IMR-90 (cell line): Measurements from ENCODE around the gene PDE4B. TPM values are rescaled to one million over a fixed set of nuclear protein-coding genes. Genes with fewer than 3 reads are reported as not detected.

Experiments used
- ATAC-seq: fragments of 200-7000 bp; cut with Tn5 transposase; 2 replicates; pipeline ENCODE4 v1.9.1; 2020; ENCODE audit warnings: low read depth, mild to moderate bottlenecking, moderate library complexity
- BruUV-seq: library from RNA; stranded (reverse); fragments of 400-500 nt; replicated peaks from 2 replicates; lab custom pipeline; 2021; lab: Mats Ljungman, UMichigan
- CTCF ChIA-PET: fragments of 300-600 bp; formaldehyde crosslinking; extraction: SDS; loops from one replicate; lab custom pipeline; 2021; ENCODE audit warnings: antibody characterized with exemption; lab: Yijun Ruan, JAX
- POLR2A ChIA-PET: fragments of 300-600 bp; sonication (Branson Sonifier 250); formaldehyde crosslinking; loops from one replicate; lab custom pipeline; 2022; ENCODE audit warnings: antibody characterized with exemption; ENCODE audit not compliant: unreplicated experiment; lab: Charles Lee
- DNase-seq: peaks from one replicate; pipeline ENCODE4 v3.0.0; 2013
- H2AFZ ChIP-seq: replicated peaks from 2 replicates; pipeline ENCODE3; 2013; ENCODE audit warnings: low read length, mild to moderate bottlenecking; ENCODE audit not compliant: poor library complexity
- H2AK5ac ChIP-seq: 2 replicates; pipeline ENCODE4 v1.6.1; 2013; ENCODE audit warnings: low read depth, low read length, inconsistent platforms
- H2AK9ac ChIP-seq: replicated peaks from 2 replicates; pipeline ENCODE3; 2013; ENCODE audit warnings: mild to moderate bottlenecking, low read depth, low read length, moderate library complexity; ENCODE audit not compliant: poor library complexity
- H2BK120ac ChIP-seq: 2 replicates; pipeline ENCODE4 v1.6.1; 2013; ENCODE audit warnings: low read depth, low read length, inconsistent platforms
- H2BK15ac ChIP-seq: 3 replicates; pipeline ENCODE4 v1.6.1; 2013; ENCODE audit warnings: low read depth, low read length, inconsistent platforms
- H2BK20ac ChIP-seq: 2 replicates; pipeline ENCODE4 v1.6.1; 2013; ENCODE audit warnings: low read depth, mild to moderate bottlenecking, inconsistent platforms, low read length, moderate library complexity
- H2BK5ac ChIP-seq: 2 replicates; pipeline ENCODE4 v1.6.1; 2013; ENCODE audit warnings: mild to moderate bottlenecking, low read depth, low read length, inconsistent platforms; ENCODE audit not compliant: poor library complexity, severe bottlenecking
- H3K14ac ChIP-seq: replicated peaks from 2 replicates; pipeline ENCODE4 v1.6.1; 2013; ENCODE audit warnings: low read depth, low read length, inconsistent platforms
- H3K18ac ChIP-seq: 2 replicates; pipeline ENCODE4 v1.6.1; 2013; ENCODE audit warnings: low read depth, low read length, control low read depth
- H3K23ac ChIP-seq: 2 replicates; pipeline ENCODE4 v1.6.1; 2013; ENCODE audit warnings: low read depth, low read length, inconsistent platforms
- H3K27ac ChIP-seq: 2 replicates; pipeline ENCODE4 v1.5.1; 2013; ENCODE audit warnings: mild to moderate bottlenecking, control low read depth, low read length; ENCODE audit not compliant: insufficient read depth
- H3K27me3 ChIP-seq: 2 replicates; pipeline ENCODE4 v1.6.1; 2013; ENCODE audit warnings: low read length; ENCODE audit not compliant: control insufficient read depth, insufficient read depth
- H3K36me3 ChIP-seq: 2 replicates; pipeline ENCODE4 v1.6.1; 2013; ENCODE audit warnings: low read length, mixed read lengths; ENCODE audit not compliant: control insufficient read depth, insufficient read depth
- H3K4ac ChIP-seq: 2 replicates; pipeline ENCODE4 v1.6.1; 2013; ENCODE audit warnings: low read depth, low read length, inconsistent platforms
- H3K4me1 ChIP-seq: 2 replicates; pipeline ENCODE4 v1.6.1; 2013; ENCODE audit warnings: low read length, mixed read lengths; ENCODE audit not compliant: control insufficient read depth, insufficient read depth
- H3K4me2 ChIP-seq: 2 replicates; pipeline ENCODE4 v1.6.1; 2013; ENCODE audit warnings: low read depth, mild to moderate bottlenecking, control low read depth, low read length, moderate library complexity
- H3K4me3 ChIP-seq: 2 replicates; pipeline ENCODE4 v1.5.1; 2013; ENCODE audit warnings: low read depth, mild to moderate bottlenecking, control low read depth, low read length, moderate library complexity; ENCODE audit not compliant: insufficient read depth
- H3K56ac ChIP-seq: 2 replicates; pipeline ENCODE4 v1.6.1; 2013; ENCODE audit warnings: low read length, inconsistent platforms; ENCODE audit not compliant: insufficient read depth; ENCODE audit errors: extremely low read depth
- H3K79me1 ChIP-seq, 2 experiments: 2 replicates each; pipeline ENCODE4 v1.6.1; 2013; ENCODE audit warnings: low read length in 2 of 2, inconsistent platforms in 1 of 2, low read depth in 1 of 2
- H3K9ac ChIP-seq: 2 replicates; pipeline ENCODE4 v1.6.1; 2013; ENCODE audit warnings: low read depth, low read length, control low read depth
- H3K9me1 ChIP-seq: 2 replicates; pipeline ENCODE4 v1.6.1; 2013; ENCODE audit warnings: low read length, inconsistent platforms; ENCODE audit not compliant: insufficient read depth
- H3K9me3 ChIP-seq: 2 replicates; pipeline ENCODE4 v1.6.1; 2013; ENCODE audit warnings: low read length; ENCODE audit not compliant: control insufficient read depth, insufficient read depth
- H4K20me1 ChIP-seq: 2 replicates; pipeline ENCODE4 v1.6.1; 2013; ENCODE audit warnings: low read length, inconsistent platforms; ENCODE audit not compliant: insufficient read depth
- H4K5ac ChIP-seq: 2 replicates; pipeline ENCODE4 v1.6.1; 2013; ENCODE audit warnings: mild to moderate bottlenecking, low read depth, low read length, control low read depth
- H4K8ac ChIP-seq, 2 experiments: 2 replicates each; pipeline ENCODE4 v1.6.1; 2013; ENCODE audit warnings: low read depth in 2 of 2, low read length in 2 of 2, control low read depth in 1 of 2, inconsistent platforms in 1 of 2
- H4K91ac ChIP-seq: 2 replicates; pipeline ENCODE4 v1.6.1; 2013; ENCODE audit warnings: low read depth, low read length, inconsistent platforms; ENCODE audit not compliant: insufficient read depth
- BHLHE40 ChIP-seq: fragments of 150-350 bp; IDR thresholded peaks from 2 replicates; pipeline ENCODE4 v1.6.1; 2016; ENCODE audit warnings: mild to moderate bottlenecking, low read depth, low read length
- ELK1 ChIP-seq: fragments of 150-350 bp; IDR thresholded peaks from 2 replicates; pipeline ENCODE4 v1.6.1; 2016; ENCODE audit warnings: low read depth, mild to moderate bottlenecking, low read length, moderate library complexity, borderline replicate concordance
- MXI1 ChIP-seq: IDR thresholded peaks from 2 replicates; pipeline ENCODE4 v1.6.1; 2012; ENCODE audit warnings: low read depth, mild to moderate bottlenecking, low read length, moderate library complexity, borderline replicate concordance
- NFE2L2 ChIP-seq: fragments of 150-350 bp; IDR thresholded peaks from 2 replicates; pipeline ENCODE4 v1.6.1; 2016; ENCODE audit warnings: low read depth, mild to moderate bottlenecking, low read length
- RCOR1 ChIP-seq: IDR thresholded peaks from 2 replicates; pipeline ENCODE4 v1.6.1; 2012; ENCODE audit warnings: mild to moderate bottlenecking, low read length, improper control_type of control experiment; ENCODE audit not compliant: insufficient replicate concordance
- USF2 ChIP-seq: fragments of 150-350 bp; IDR thresholded peaks from 2 replicates; pipeline ENCODE4 v1.6.1; 2017; ENCODE audit warnings: mild to moderate bottlenecking, antibody characterized with exemption, low read length, low read depth
- dilution Hi-C: fragments of 300-500 bp; cut with HindIII; formaldehyde crosslinking; loops from one replicate; pipeline ENCODE4 v1.14.3; 2018; ENCODE audit warnings: low sequenced_read_pairs; ENCODE audit not compliant: unreplicated experiment
- in situ Hi-C: fragments of 300-500 bp; cut with MboI; formaldehyde crosslinking; loops from 3 replicates; pipeline ENCODE4 v1.14.3; 2019; ENCODE audit warnings: low sequenced_read_pairs, inconsistent platforms, mixed read lengths
- intact Hi-C: fragments of 100-400 bp; cut with micrococcal nuclease; formaldehyde crosslinking; loops from 2 replicates; pipeline ENCODE4 v1.10.0; 2022
- polyA plus RNA-seq, 3 experiments: library from polyadenylated mRNA; depleted of rRNA; stranded (reverse); fragments of >200 nt; gene quantifications; 2 replicates each; pipeline ENCODE4 v1.2.3, GENCODE V29; 2012; ENCODE audit warnings: low replicate concordance in 1 of 3
- total RNA-seq: library from RNA; depleted of rRNA; stranded (reverse); fragments of >200 nt; gene quantifications from 2 replicates; pipeline ENCODE4 v1.2.3, GENCODE V29; 2012

The PDE4B gene
- total and polyA plus RNA-seq, 2 of the 4 experiments (the other 2 are of a cell fraction): 5.8 to 21.3 TPM

GRCh38 chr1:65762081-65762862 is 30.4 kb upstream of the PDE4B start (continued):
- no peak for TF ChIP-seq MXI1

GRCh38 chr1:65764052-65764451 is 28.6 kb upstream of the PDE4B start:
- dilution Hi-C loops (no loop called here), intact Hi-C loops (no loop called here), in situ Hi-C loops (no loop called here)
- H3K4me1 ChIP-seq: no peaks in the 10 kb centered on the region
- ChIA-PET POLR2A (no interaction called here), CTCF (no interaction called here)
- no peaks in the 10 kb centered on the region for H4K20me1 ChIP-seq
- H3K4me3 ChIP-seq: no peak overlapping the region
- no peak overlapping the region for H3K18ac ChIP-seq
- no peak overlapping the region for H3K27ac ChIP-seq
- no peak overlapping the region for H3K4me2 ChIP-seq
- H3K56ac ChIP-seq: no peak overlapping the region
- H2AK9ac ChIP-seq: no peak overlapping the region
- no peaks in the 10 kb centered on the region for H3K79me1 ChIP-seq
- BruUV-seq: no TSS peak
- H3K9ac ChIP-seq: no peak overlapping the region
- no peak overlapping the region for H2AK5ac ChIP-seq
- H2BK120ac ChIP-seq: no peak overlapping the region
- H3K9me1 ChIP-seq: no peaks in the 10 kb centered on the region
- H2AFZ ChIP-seq: no peak overlapping the region
- DNase-seq (no peak), ATAC-seq (no peak)
- TF ChIP-seq ELK1 (no peak), USF2 (no peak), BHLHE40 (no peak), RCOR1 (no peak), NFE2L2 (no peak)
- H2BK5ac ChIP-seq: no peak overlapping the region
- no peak overlapping the region for H3K14ac ChIP-seq
- peaks cover 3% of the 10 kb centered on the region for H3K27me3 ChIP-seq
- H3K36me3 ChIP-seq: no peaks in the 10 kb centered on the region
- H3K4ac ChIP-seq: no peak overlapping the region
- no peak overlapping the region for H2BK20ac ChIP-seq
- no peaks in the 10 kb centered on the region for H3K9me3 ChIP-seq
- no peak overlapping the region for H3K23ac ChIP-seq
- no peak overlapping the region for H4K8ac ChIP-seq
- H4K5ac ChIP-seq: no peak overlapping the region
- no peak overlapping the region for H4K91ac ChIP-seq
- no peak overlapping the region for H2BK15ac ChIP-seq
